ENCODE data around the gene GLS.

GRCh38 chr2:190840569-190841172 lies 40.0 kb upstream of the GLS start:
- no peak for TF ChIP-seq CTCF (conservative IDR thresholded peaks at IDR 0.05 in 1 of 2, IDR thresholded peaks at IDR 0.05 in 1 of 2; ENCODE audit: extremely low read depth in 1 of 2, insufficient read depth in 1 of 2, low read depth in 1 of 2, low read length in 2 of 2)
- TF ChIP-seq EZH2 (IDR thresholded peaks at IDR 0.05; ENCODE audit: borderline replicate concordance, low read length), result no peak
